Measurements from ENCODE around the gene TYK2.

GRCh38 chr19:10364644-10365043 lies 15.7 kb downstream of the TYK2 start:
- no peak for TF ChIP-seq CTCF (conservative IDR thresholded peaks at IDR 0.05; ENCODE audit: low read length)
- no peak for TF ChIP-seq EZH2phosphoT487 (IDR thresholded peaks at IDR 0.05; ENCODE audit: borderline replicate concordance)

Data from Loucy (cell line).